ENCODE measurements around the gene CHMP1A.

DNA sequence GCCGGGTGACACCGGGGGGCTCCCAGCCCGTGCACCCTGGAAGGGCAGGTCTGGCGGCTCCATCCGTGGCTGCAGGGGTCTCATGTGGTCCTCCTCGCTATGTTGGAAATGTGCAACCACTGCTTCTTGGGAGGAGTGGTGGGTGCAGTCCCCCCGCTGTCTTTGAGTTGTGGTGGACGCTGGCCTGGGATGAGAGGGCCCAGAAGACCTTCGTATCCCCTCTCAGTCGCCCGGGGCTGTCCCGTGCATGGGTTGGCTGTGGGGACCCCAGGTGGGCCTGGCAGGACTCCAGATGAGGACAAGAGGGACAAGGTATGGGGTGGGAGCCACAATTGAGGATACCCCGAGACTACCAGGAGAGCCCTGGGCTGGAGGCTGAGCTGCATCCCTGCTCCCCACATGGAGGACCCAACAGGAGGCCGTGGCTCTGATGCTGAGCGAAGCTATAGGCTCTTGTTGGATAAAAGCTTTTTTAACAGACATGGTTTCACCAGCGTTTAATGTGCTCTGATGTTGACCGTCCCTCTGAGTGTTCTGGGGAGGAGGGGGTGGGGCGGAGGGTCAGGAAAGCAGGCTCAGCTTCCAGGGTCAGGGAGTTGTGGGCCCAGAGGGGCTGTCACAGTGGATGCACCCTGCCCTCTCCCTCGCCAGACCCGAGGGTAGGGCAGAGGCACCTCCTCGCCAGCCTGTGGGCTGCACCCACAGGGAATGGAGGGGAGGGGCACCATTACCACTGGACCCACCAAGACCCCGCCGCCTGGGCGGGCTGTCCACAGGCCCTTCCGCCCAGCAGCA, 38.6 kb upstream of the CHMP1A start:
- TF ChIP-seq CTCF (conservative IDR thresholded peaks at IDR 0.05): no peak
- TF ChIP-seq EZH2 (IDR thresholded peaks at IDR 0.05; ENCODE audit: low read depth): no peak
